LNCaP clone FGC (cell line): ENCODE results near the gene PACSIN3.
A peak's percentile ranks its signal among the peaks of the same experiment; 100 is the strongest.

Experiments used
- DNase-seq: peaks from one replicate; pipeline ENCODE4 v3.0.0-alpha.2; 2011; ENCODE audit warnings: low read depth
- H3K4me3 ChIP-seq: 2 replicates; pipeline ENCODE4 v1.5.1; 2011; ENCODE audit warnings: mild to moderate bottlenecking, low read depth, low read length, control low read depth
- TF ChIP-seq, protein P1 (sequence below): IDR thresholded peaks from 2 replicates; pipeline ENCODE4 v1.5.1; 2012; ENCODE audit warnings: mild to moderate bottlenecking; ENCODE audit not compliant: control insufficient read depth, insufficient read depth; ENCODE audit errors: extremely low read depth

Gene PACSIN3

DNA sequence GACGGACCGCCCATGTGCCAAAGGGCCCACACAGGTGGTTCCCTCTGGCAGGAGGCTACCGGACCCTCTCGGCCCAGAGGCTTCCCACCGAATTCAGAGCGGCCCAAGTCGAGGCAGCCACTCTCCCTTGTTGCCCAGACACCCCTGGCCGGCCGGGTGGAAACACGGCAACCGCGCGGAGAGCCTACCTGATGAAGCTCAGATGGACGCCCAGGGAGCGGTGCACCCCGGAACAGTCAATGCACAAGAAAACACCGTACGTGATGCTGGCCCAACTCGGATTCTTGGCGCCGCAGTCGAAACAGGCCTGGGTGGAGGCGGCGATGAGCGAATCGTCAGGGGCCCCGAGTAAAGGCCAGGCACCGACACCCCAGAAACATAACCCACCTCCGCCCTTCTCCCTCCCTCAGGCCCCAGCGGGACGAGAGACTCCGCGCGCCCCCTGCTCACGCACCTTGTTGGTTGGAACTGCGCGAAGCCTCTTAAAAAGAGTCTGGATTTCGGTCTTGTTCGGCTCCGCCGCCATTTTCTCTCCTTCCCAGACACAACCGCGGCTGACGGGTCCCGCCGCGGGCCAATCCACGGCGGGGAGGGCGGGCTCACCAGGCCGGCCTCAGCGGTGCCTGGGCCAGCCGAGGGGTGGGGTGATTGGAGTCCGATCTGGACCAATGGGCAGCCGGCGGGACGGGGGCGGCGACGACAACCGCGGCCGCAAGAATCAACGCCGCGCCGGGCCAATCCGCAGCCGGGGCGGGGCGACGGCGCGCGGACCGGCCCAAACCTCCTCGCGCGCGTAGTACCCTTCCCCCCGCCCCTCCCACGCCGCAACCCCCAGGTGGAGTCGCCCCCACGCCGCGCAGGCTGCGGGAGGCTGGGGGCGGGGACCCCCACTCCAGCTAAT lies 9.7 kb downstream of the PACSIN3 start, which contains the start of gene ARFGAP2:
Gene ARFGAP2 (minus strand): TSS at position 552 of the 901 bp plus-strand sequence. CDS start 26 bp downstream, at position 526.
- TF ChIP-seq, protein P1, sequence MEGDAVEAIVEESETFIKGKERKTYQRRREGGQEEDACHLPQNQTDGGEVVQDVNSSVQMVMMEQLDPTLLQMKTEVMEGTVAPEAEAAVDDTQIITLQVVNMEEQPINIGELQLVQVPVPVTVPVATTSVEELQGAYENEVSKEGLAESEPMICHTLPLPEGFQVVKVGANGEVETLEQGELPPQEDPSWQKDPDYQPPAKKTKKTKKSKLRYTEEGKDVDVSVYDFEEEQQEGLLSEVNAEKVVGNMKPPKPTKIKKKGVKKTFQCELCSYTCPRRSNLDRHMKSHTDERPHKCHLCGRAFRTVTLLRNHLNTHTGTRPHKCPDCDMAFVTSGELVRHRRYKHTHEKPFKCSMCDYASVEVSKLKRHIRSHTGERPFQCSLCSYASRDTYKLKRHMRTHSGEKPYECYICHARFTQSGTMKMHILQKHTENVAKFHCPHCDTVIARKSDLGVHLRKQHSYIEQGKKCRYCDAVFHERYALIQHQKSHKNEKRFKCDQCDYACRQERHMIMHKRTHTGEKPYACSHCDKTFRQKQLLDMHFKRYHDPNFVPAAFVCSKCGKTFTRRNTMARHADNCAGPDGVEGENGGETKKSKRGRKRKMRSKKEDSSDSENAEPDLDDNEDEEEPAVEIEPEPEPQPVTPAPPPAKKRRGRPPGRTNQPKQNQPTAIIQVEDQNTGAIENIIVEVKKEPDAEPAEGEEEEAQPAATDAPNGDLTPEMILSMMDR: no peak
- peak; percentile 81 for DNase-seq

DNA sequence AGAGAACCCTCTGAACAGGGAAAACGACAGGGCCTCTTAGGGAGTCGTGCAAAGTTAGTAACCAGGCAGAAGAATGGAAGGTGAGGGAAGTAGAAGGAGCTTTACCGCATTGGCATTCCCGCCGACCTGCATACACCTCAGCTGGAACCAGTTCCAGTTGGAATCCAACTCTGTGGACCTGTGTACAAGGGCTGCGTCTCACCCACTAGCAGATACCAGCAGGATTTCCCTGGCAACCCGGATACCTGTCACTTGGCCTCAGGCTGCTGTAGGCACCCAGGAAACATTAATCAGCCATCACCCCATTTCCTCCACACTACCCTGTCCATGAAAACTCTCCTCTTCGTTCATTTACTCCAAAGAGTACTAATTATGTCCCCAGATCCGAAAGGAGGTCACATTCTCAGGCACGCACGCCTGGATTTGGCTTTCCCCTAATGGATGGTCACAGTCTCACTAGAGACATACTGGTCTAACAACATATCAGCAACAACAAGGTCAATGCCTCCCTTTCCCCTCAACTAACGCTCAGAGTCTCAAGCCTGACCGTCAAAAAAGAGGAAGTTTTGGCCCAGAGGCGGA lies 10.4 kb downstream of the PACSIN3 start:
- no peak for DNase-seq
- TF ChIP-seq, protein P1: no peak
- peak overlapping the region; percentile 99 for H3K4me3 ChIP-seq

More for the DNA sequence above, 9.7 kb downstream of the PACSIN3 start, which contains the start of gene ARFGAP2:
- peak within 1 kb of the TSS; percentile 99 for H3K4me3 ChIP-seq

DNA sequence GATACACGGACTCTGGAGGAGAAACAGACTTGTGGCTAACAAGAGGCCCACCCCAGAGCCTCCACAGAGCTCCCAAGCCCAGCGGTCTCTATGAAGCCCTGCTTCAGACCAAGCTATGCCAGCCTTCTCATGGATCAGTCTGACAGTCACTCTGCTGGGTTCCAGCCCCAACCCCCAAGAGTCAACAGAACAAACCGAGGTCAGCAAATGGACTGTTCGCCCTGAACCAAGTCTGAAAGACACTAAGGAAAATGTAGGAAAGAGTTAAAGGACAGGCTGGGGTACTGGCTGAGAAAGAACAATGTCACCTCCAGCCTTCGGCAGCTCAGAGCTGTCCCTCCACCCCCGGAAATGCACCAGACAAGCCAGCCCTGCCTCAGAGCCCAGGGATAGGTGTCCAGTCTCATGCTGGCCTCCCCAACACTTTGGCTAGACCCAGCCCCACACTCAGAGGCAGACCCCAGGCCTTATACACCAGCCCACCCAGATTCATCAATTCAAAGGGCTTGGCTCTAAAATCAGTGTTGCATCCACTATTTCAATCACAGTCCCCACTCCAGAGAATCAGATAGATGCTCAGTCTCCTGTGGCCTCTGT lies 13.4 kb downstream of the PACSIN3 start:
- TF ChIP-seq, protein P1: no peak
- no peak overlapping the region for H3K4me3 ChIP-seq
- DNase-seq: no peak

DNA sequence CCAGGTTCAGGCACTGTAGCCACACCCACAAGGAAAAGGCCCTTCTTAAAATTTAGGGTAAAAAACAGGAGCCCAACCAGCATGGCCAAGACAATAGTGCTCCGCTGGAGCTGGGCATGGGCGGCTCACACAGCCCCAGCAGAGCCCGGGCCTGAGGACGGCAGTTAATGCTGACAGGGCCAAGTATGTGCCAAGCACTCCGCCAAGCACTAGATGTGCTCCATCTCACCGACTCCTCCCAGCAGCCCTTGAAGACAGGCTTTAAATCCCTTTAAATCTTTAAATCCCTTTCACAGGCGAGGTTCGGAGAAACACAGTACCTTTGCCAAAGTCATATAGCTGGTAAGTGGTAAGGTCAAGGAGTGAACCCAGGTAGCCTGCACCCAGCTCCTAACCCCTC lies 14.4 kb downstream of the PACSIN3 start:
- H3K4me3 ChIP-seq: no peak overlapping the region
- TF ChIP-seq, protein P1: no peak
- DNase-seq: no peak

DNA sequence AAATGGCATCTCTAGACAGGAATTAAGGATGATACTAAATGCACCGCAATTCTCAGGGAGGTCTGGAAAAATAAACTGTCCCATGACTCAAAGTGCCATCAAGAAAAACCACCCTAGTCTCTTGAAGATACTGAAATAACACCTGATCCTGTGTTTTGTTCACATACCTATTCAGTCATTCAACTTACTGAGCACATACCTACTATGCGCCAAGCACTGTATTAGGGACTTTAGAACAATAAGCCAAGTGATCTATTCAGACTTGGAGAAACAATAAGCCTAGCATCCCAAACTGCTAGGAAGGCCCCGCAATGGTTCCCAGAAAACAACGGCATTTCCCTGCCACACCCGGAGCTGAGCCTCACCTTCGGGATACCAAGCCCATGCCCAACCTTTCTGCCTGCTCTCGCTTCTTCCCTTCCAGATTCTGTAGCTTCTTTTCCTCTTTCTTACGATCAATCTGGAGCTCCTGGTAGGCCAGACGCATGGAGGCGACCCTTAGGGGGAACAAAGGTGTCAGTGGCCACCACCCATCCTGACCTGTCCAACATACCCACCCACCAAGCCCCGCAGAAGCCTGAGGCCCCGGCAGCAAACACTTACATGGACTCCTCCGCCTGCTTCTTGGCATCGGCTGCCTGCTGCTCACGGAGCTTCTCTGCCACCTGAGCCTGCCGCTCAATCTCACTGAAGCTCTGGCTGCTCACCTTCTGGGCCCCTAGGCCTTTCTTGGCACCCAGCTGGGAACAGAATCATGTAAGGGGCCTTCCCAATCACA lies 15.0 kb downstream of the PACSIN3 start:
- no peak for DNase-seq
- TF ChIP-seq, protein P1: no peak
- no peak overlapping the region for H3K4me3 ChIP-seq

DNA sequence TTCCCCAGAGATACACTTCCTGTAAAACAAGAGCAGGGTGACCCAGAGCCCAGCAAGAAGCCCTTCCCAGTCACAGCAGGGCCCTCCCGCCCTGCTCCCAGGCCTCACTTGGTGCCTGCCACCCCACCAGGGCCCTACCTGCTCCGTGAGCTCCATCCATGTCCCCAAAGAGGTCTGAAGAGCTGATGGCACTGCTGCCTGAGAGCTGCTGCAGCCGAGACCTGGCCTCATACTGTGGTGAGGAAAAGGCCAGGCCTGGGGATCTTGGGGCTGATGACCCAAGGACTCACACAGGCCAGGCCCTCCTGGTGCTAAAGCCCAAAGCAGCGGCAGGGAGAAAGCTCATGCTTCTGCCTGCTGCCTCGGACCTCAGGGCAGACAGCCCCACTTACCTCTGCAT lies 19.9 kb downstream of the PACSIN3 start:
- no peak for DNase-seq
- TF ChIP-seq, protein P1: no peak

More for the DNA sequence above, 19.9 kb downstream of the PACSIN3 start:
- H3K4me3 ChIP-seq: no peak overlapping the region
